Lower leg skin (tissue), 3 donors: Measurements from ENCODE around the gene PGAM2.

Experiments
- CTCF ChIP-seq, 3 donors: fragments of 450-650 bp; IDR thresholded peaks; one replicate each; pipeline ENCODE4 v1.5.1; 2016; ENCODE audit warnings: antibody characterized with exemption in 3 of 3, mild to moderate bottlenecking in 3 of 3, moderate library complexity in 2 of 3
- POLR2A ChIP-seq, 2 donors: fragments of 450-650 bp; IDR thresholded peaks; one replicate each; pipeline ENCODE4 v1.6.1; 2016 to 2017; ENCODE audit warnings: antibody characterized with exemption in 2 of 2, mild to moderate bottlenecking in 1 of 2, moderate library complexity in 1 of 2

DNA sequence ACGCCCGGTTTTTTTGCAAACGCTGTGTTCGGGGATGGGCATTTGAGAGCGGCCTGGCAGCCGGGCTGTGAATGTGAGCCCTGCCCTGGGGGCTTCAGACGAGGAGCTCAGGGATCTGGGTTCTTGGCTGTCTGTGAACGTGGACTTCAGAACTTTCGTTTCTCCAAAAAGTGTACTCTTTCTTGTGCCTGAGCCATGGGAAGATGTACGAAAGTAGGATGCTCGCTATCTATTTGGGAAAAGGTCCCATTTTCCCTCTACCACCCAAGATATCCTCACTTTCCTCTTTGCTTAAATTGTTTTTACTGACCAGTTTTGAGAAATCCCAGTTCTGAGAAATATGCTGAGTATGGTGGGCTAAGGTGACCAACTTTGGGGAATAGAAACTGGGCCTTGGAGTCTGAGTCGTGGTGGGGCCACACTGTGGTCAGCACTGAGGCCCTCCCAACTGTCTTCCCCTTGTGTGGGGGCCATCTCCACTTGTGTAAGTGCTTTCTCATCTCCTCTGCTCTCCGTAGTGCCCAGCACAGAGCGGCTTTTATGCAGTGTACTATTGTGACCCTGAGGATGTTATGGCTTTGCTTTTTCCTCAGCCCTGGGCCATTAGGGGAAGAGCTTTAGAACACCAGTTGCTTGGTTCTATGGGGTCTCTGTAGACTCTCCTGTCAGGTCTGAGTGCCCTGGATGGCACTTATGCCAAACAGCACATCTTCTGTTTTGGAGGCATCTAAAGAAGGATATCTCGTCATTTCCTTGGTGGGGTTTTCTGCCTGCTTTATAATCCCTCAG, 19.9 kb downstream of the PGAM2 start:
- TF ChIP-seq CTCF (IDR thresholded peaks at IDR 0.05) (no peak), POLR2A (IDR thresholded peaks at IDR 0.05) (no peak)
